AG09319 (cell line): ENCODE data around the gene ZDHHC20.

Source experiments
- DNase-seq: peaks from one replicate; pipeline ENCODE4 v3.0.0-alpha.2; 2010; ENCODE audit warnings: low read depth; ENCODE audit errors: extremely low read depth
- CTCF ChIP-seq: IDR thresholded peaks from 2 replicates; pipeline ENCODE4 v1.5.1; 2011; ENCODE audit warnings: low read depth, mild to moderate bottlenecking, inconsistent platforms, low read length, moderate library complexity

ZDHHC20 gene

GRCh38 chr13:21478881-21479808, 20.0 kb upstream of the ZDHHC20 start:
- TF ChIP-seq CTCF, result peak; percentile 45

GRCh38 chr13:21476893-21477472, 17.9 kb upstream of the ZDHHC20 start:
- peak; percentile 61 for DNase-seq
- peak; percentile 98 for TF ChIP-seq CTCF

More at GRCh38 chr13:21478881-21479808, 20.0 kb upstream of the ZDHHC20 start:
- DNase-seq, result peak; percentile 50

- TF ChIP-seq CTCF, result no peak
- DNase-seq, result no peak
These were observed 16.0 kb upstream of the ZDHHC20 start for GRCh38 chr13:21475115-21475514.

- DNase-seq, result no peak
- TF ChIP-seq CTCF, result no peak
These were observed 11.7 kb upstream of the ZDHHC20 start for GRCh38 chr13:21470785-21471184.

GRCh38 chr13:21466527-21466926, 7.4 kb upstream of the ZDHHC20 start:
- no peak for DNase-seq
- TF ChIP-seq CTCF, result no peak

- no peak for TF ChIP-seq CTCF
- no peak for DNase-seq
These were observed 6.6 kb upstream of the ZDHHC20 start for GRCh38 chr13:21465710-21466160.

- no peak for DNase-seq
- no peak for TF ChIP-seq CTCF
These were observed 4.3 kb upstream of the ZDHHC20 start for GRCh38 chr13:21463424-21463823.
